SIG-M5 (cell line): ENCODE results near the gene UCP3.
A peak's percentile ranks its signal among the peaks of the same experiment; 100 is the strongest.
"Not testable (repeated sequence)": the region's sequence is repeated elsewhere in the genome, so short reads cannot be mapped to it uniquely, and the experiment has no call there.

Experiments
- DNase-seq: peaks from one replicate; lab custom pipeline; 2025; lab: John Stamatoyannopoulos, UW

UCP3 gene

GRCh38 chr11:74000307-74001133, 8.4 kb downstream of the UCP3 start:
- no peak for DNase-seq

- no peak for DNase-seq
Observed at GRCh38 chr11:73999581-74000306, 9.1 kb downstream of the UCP3 start.

- DNase-seq: no peak
Observed at GRCh38 chr11:73998846-73999575, 9.9 kb downstream of the UCP3 start.

- DNase-seq: no peak
Observed at GRCh38 chr11:73997120-73997770, 11.6 kb downstream of the UCP3 start.

- no peak for DNase-seq
Observed at GRCh38 chr11:73996161-73996747, 12.6 kb downstream of the UCP3 start.

- no peak for DNase-seq
Observed at GRCh38 chr11:73995731-73996130, 13.2 kb downstream of the UCP3 start.

- DNase-seq: no peak
Observed at GRCh38 chr11:73995247-73995646, 13.6 kb downstream of the UCP3 start.

GRCh38 chr11:73991471-73992006, 17.3 kb downstream of the UCP3 start:
- DNase-seq: no peak

- no peak for DNase-seq
Observed at GRCh38 chr11:73990730-73991129, 18.2 kb downstream of the UCP3 start.

- DNase-seq: no peak
Observed at GRCh38 chr11:73989156-73989555, 19.7 kb downstream of the UCP3 start.

- DNase-seq: no peak
Observed at GRCh38 chr11:73988227-73988626, 20.7 kb downstream of the UCP3 start.

- DNase-seq: not testable (repeated sequence)
Observed at GRCh38 chr11:73985661-73986060, 23.2 kb downstream of the UCP3 start.

GRCh38 chr11:73983741-73984538, 24.9 kb downstream of the UCP3 start:
- DNase-seq: no peak

GRCh38 chr11:73982990-73983740, 25.7 kb downstream of the UCP3 start:
- DNase-seq: peak; percentile 86

GRCh38 chr11:73982595-73982989, 26.3 kb downstream of the UCP3 start, which contains the start of gene UCP2:
Gene UCP2, minus strand, starts transcription at chr11:73982843. Its CDS starts 4,465 bp downstream, at chr11:73978378.
- DNase-seq: peak; percentile 72

GRCh38 chr11:73981051-73981805, 27.7 kb downstream of the UCP3 start:
- DNase-seq: no peak

GRCh38 chr11:73980001-73980961, 28.6 kb downstream of the UCP3 start:
- peak; percentile 45 for DNase-seq

GRCh38 chr11:73978576-73979086, 30.3 kb downstream of the UCP3 start:
- no peak for DNase-seq
